Stimulated activated CD4-positive, alpha-beta T cell treated with anti-CD3 and anti-CD28 coated beads, Interleukin-12 subunit alpha, Interleukin-12 subunit beta, amount 100 ng/mL, for 4 hours (primary cell): Measurements from ENCODE around the gene PRKG1.
"Not testable (repeated sequence)": the region's sequence is repeated elsewhere in the genome, so short reads cannot be mapped to it uniquely, and the experiment has no call there.

Experiments used
- DNase-seq: peaks from one replicate; pipeline ENCODE4 v3.0.0-alpha.2; 2020

PRKG1 gene

DNA sequence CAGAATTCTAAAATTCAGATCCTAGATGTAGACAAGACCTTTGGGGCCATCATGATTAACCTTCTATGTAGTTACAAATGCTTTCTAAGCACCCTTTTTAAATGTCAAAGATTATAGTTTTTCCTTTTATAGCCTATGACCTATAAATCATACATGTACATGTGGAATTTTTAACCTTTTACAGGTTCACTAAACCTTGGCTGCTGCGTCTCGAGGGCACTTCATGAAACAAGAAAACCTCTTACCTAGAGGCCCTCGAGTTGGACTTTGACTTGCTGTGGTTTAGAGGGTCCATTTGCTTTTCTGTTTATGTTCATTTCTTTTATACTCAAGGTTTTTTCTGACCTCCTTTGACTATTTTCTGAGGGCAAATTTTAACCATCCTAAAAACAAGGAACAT is 323.0 kb downstream of the PRKG1 start:
- DNase-seq: no peak

DNA sequence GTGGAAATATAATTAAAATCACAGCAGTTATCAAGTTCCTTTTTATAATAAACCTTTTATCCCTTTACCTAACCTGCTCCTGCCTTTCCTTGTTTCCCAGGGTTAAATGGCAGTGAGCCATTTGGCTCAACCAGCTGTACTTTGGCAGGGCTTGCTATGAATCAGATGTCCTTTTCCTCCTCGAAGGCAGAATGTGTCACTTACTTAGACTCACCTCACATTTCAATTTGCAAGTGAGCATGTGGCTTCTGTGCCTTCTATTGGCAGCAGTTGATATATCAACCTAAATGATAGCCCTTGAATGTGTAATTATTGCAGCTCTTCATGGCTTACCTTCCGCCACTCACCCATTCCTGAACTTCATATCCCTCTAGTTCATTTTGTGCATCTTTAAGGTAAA is 323.4 kb downstream of the PRKG1 start:
- DNase-seq: no peak

DNA sequence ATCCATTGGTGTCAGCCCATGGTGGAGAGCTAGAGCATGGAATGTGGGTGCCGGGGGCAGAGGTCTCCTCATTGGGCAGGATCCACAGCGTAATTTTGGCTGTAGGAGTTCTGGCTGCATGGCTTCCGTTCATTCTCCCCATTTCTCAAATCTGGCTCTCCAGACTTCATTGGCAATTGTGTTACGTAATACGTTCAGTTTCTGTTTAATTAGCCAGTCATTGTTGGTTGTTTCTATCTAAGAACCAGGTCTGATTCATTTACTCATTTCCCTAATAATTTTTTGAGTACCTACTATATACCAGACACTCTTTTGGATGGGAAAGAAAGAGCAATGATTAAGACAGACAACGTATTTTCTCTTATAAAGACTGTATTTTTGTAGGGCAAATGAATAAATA is 325.6 kb downstream of the PRKG1 start:
- no peak for DNase-seq

DNA sequence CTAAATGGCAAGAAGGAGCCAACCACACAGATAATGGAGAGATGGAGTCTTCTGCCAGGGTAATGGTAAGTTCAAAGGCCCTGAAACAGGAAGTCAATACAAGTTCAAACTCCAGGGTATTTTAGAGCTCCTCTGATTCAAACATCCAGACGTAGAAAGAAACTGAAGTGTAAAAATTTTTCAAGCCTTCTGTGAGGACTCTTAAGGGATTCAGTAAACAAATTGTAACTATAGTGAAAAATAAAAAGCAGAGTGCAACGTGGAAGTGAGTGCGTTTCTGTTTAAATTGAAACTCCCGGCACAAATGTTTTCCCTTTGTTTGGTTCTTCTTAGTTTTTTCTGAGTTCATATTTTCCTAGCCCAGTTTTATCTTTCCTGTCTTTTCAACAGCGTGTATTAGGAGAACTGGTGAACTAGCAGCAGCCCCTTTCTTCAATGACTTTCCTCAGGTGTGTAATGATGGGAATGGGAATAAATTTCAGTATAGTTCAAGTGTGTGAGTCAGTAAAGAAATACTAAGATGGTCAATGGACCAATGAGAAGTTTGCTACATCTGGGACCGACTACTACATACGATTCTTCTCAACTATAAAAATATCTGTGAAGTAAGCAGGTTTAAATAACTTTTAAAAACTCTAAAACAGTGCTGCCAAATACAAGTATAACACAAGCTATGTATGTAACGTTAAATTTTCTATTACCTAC is 326.3 kb downstream of the PRKG1 start:
- no peak for DNase-seq

DNA sequence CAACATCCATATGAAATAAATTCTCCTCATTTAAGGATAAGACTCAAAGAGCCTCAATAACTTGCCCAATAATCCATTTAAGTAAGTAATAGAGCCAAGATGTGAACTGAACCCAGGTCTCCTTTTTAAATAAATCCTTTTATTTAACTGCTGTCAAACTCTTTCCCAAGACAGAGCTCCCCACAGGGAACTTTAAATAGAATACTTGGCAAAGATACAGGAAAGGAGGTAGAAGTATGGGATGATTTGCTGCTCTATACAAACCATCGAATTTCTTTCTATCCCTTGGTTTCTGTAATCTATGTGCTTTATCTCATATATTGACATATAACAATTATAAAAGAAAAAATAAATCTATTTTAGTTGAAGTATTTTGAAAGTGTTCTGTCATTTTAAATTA is 329.2 kb downstream of the PRKG1 start:
- DNase-seq: no peak

DNA sequence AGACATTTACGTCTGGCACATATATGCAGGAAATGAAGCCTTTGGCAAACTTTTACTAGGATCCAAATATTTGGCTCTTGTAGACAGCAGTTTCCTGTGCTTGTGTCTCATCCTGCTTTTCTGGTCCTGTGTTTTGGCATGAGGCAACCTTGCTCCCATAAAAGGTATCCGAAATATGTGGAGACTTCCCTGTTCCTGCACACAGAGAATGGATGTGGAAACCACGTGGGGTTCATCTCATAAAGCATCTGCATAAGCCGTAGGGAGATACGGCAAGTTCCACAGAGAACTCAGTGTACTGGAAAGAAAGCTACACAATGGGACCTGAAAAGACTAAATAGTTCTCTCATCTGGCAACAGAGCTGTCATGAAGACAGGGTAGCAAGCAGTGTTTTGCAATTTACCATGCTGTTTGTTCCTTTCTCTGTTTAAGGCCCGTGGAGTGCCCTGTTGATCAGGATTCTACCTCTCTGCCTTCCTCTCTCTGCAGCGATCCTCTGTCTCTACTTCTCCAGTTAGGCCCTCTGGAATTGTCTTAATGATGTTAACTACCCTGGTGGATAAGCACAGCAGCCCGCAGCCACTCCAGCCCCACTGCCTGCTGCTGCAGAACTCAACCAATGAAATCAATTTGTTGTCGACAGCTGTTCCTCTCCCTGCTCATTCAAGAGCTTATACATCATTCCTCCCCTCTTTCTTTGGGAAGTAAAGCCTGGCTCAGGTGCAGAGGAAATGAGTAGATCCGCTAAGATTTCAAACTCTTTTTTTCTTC is 331.5 kb downstream of the PRKG1 start:
- DNase-seq: no peak

DNA sequence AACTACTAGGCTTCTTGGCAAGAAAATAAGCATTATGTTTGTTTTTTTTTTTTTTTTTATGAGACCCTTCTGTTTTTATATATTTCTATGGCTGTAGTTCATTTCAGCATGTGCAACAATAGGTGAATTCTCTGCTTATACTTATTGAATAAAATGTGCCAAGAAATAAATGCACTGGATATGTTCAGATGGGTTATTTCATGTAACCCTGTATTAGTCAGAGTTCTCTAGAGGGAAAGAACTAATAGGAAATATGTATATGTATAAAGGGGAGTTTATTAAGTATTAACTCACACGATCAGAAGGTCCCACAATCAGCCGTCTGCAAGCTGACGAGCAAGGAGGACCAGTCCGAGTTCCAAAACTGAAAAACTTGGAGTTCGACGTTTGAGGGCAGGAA is 332.3 kb downstream of the PRKG1 start:
- DNase-seq: no peak

DNA sequence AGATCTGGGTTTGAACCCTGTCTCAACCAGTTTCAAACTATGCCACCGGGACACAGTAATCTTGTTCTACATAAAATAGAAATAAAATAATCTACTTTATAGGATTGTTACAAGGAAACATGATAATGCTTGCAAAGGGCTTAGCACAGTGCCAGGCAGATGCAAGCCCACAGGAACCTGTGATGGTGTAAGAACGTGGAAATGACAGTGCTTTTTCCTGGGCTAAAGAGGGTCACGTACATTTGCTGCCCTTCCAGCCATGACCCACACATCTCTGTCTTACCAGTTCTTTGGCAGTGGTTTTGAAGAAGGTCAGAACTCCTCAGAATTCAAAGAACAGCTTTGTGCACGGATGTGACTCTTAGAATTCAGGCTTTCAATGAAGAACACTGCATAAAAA is 342.2 kb downstream of the PRKG1 start:
- DNase-seq: no peak

DNA sequence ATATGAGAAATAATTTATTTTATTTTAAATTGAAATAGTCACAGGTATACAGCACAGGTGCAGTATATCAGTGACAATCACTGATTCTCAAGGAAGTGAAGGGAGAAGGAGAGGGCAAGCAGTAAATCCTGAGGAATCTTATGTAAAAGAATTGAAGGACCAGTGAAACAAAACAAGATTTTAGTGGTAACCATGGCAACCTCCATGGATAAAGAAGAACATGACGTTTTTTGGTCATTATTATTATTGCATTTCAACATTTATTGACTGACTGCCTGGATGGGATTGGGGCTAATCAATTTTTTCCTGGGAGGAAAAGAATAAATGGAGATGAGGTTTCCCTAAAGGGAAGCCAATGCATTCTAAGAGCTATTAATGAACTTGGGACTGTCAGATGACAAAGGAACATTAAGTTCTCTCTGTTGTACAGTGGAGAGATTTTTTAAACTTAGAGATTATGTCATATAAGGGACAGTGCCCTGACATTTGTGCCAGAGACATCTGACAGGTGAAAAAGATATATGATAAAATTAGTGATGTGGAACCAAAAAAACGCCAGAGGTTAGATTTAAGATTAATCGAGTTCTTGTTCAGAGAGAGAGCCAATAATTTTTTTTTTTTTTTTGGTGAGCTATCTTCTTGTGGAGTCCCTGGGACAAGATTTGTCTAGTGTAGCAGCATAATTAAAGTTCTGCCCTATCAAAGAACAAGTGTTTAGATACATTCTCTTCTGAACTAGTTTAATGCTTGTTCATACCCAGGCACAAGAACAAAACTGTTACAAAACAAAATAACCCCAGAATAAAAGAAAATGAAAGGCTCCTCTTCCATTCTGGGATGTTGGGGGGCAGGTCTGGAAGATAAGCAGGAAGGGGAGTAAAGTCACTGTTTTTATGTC is 345.2 kb downstream of the PRKG1 start:
- DNase-seq: no peak

DNA sequence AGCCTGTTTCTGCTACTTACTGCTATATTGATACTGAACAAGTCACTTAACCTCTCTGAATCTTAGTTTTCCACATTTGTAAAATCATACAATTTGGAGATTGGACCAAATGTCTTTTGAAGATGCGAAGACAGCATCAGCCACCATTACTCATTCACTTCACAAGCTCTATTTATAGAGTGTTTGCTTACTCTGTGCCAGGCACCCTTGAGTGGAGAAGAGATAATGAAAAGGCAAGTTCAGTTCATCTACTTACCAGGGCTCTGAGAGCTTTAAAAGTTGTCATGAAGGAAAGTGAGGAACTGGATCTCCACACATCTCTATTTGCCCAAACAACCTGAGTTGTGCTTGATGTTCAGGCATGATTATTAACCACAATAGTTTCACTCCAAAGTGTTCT is 347.6 kb downstream of the PRKG1 start:
- no peak for DNase-seq

DNA sequence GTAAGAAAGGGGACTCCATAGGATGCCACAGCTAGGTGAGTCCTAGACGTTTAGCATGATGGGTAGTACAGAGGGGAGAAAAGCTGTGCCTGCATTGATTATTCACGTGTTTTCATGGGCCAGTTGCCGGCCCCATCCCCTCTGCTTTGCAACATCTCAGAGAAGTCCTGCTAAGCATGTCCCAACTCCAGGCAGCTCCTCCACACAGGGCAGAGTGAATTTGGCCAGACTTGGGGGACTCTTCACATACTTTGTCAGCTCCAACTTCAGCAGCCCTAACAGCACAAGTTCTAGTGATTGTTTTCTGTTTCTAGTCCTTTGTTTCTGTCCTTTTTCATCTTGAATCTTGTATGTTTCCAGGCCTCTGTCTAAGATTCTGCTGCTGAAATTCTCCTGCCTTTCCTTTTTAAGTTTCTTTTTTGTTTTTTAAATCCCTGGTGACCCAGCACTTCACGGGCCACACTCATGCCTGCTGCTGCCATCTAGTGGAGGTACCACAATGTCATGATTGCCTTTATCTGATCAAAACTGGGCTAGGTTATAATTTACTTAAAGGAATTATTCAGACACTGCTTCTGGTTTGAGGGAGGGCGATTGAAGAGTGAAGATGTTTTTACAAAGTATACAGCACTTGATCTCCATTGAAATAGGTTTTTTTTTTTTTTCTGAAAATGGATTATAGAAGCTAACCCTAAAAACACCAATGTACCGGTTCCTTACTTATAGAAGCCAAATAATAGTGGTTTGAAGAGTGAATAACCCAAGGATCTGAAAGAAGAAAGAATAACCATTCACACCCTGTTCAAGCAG is 348.2 kb downstream of the PRKG1 start:
- DNase-seq: no peak

DNA sequence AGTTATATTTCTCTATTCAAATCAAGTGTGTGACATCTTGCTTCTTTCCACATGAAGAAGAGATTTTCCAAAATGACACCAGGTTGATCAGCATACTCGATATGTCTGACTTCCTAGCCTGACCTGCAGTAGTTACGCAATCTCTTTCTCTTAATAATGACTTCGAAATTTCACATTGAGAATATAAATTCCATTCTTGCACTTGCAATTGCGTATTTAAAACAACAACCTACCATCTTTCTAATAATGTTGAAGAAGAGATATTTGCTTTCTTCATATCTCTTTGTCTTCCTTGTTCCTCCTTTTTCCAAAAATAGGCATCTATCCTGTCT is 348.8 kb downstream of the PRKG1 start:
- DNase-seq: no peak

DNA sequence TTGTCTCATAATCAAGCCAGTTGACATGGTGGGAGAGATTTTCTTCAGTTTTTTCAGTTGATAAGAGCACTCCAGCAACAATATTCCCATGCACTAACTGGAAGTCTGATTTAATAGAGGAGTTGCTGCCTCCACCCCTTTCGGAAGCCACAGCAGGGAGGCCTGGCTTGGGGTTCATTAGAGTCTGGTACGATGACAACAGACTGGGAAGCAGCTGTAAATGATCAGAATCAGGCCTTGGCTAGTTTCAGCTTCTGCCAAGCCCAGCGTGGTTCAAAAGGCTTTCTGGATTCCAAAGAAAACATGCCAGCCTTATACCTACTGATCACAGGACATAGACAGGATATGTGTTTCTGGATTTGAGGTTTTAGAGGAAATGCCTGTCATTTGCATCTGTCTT is 351.1 kb downstream of the PRKG1 start:
- DNase-seq: no peak

DNA sequence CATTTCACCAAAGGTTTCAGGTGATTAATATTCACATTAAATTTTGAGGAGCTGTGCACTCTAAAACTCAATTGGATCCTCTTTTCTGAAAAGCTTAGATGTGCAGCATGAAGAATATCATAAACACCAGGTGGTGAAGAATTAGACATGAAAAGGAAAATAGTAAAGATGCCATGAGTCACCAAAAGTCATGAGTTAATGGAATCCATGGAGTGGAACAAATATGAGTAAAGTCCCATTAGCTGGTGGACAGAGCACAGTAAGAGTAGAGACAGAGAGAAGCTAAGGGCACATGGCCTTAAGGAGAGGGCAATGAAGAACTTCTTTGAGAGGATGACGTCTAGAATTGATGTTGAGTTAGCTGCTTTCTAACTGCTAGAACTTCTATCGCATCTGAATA is 353.5 kb downstream of the PRKG1 start:
- DNase-seq: no peak

DNA sequence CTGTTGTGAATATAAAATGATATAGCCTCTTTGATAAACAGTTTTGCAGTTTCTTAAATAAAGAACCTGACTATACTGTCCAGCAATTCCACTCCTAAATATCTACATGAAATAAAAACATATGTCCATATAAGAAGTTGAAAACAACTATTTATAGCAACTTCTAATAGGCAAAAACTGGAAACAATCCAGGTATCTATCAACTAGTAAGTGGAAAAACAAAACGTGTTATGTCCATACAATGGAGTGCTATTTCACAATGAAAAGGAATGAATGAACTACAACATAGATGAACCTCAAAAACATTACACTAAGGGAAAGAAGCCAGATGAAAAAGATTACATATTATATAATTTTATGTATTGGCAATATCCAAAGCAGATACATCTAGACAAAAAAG is 356.2 kb downstream of the PRKG1 start:
- no peak for DNase-seq

DNA sequence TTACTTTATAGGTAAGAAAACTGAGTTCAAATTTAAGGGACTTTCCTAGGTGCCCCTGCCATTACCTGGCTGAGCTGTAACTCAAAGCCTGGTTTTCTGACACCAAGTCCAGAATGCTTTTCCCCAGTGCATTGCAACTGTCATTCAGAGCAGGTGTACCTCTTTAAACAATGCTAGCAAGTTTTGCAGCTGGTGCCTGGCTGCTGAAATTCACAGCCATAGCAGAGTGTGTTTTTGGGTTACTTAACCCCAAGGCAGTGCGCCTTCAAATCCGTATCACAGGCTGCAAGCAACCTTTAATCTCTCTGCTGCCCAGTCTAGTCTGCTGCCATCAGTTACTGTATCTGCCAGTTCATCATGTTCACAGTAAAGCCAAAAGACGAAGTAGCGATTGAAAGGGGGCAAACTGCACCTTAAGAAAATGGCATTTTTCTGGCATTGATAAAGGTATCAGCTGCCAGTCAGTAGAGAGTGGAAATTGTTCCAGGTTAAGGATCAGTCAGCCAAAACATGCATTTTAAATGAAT is 359.7 kb downstream of the PRKG1 start:
- DNase-seq: no peak

DNA sequence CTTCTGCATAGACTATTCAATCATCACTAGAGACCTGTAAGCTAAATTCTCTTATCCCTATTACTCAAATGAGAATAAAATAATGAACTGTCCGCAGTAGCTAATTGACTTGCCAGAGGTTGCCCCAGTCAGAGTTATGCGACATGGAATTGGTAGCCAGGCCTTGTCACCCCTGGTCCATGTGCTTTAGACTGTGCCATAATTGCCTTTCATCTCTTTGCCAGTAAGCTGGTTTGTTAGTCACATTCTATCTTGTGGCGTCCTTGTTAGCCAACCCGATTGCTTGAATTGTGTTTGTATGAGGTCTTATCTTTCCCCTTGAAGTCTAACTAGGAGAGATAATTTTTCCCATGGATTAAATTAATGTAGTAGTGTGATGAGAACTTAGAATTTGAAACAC is 362.5 kb downstream of the PRKG1 start:
- DNase-seq: no peak

DNA sequence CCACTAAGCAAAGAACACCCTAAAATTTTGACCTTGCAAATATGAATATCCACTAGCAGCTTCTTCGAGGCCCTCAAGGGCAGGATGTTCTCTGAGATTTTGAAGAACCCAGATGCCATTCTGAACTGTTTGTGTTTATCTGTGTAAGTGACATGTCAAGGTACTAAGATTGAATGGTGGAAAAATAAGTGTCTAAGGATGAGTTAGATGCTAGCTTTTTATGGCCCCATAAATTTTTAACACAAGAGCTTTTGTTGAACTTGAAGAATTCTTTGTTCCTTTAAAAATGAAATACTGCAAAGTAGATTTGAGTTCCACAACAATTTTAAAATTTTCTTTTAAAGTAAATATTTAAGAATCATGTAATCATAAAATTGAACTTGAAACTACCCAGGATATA is 365.4 kb downstream of the PRKG1 start:
- no peak for DNase-seq

DNA sequence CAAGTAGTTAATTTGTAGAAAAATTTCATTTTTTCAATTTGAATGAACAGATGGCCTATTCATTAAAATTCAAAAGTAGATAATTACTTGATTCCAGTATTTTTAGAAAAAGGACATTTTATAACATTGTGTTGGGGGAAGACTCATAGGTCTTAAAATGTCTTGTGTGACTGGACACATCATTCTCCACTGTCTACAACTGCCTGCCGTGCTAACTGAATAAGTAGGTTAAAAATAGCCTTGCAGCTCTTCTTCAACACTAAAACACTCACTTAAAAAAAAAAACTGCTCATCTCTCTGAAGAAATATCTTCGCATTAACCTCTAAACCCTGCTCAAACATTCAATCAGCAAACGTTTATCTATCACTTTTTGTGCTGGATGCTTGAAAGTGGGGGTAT is 371.3 kb downstream of the PRKG1 start:
- no peak for DNase-seq

DNA sequence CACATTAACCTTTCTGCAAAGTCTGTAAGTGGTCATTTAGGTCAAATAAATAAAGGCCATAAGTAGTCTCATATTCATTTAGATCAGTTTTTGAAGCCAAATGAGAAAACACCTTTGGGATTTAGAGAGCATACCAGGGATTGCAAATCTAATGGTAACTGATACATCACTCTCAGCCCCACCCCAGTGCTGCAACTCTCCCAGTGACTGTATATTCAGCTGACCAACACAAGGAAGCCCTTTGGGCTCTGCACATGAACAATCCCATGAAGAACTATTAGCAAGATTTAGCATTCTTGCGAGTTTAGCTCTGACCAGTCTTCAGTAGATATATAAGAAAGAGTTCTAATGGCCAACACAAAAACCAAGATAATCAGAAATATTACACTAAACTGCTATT is 372.8 kb downstream of the PRKG1 start:
- no peak for DNase-seq

DNA sequence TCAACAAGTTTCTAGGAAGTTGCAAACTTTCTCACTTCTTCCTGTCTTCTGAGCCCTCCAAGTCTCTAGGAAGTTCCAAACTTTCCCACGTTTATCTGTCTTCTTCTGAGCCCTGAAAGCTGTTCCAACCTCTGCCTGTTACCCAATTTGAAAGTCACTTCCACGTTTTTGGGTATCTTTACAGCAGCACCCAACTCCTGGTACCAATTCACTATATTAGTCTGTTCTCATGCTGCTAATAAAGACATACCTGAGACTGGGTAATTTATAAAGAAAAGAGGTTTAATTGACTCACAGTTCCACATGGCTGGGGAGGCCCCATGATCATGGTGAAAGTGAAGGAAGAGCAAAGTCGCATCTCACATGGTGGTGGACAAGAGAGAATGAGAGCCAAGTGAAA is 381.5 kb downstream of the PRKG1 start:
- not testable (repeated sequence) for DNase-seq

DNA sequence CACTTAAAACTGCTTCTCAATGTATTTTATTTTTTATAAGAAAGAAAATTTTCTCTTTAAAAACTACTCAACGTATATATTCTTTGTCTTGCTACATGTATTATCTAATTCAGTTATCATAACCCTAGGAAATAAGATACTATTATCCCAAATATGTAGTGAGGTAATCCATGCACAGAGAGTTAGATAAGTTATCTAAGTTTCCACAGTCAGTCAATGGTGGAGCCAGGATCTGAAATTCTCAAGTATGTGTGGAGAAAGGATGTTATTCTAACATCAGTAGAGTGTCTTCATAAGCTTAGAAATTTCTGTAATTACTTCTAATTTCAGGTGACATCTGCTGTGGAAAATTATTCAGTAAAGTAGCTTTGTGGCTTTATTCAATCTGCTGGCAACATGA is 385.2 kb downstream of the PRKG1 start:
- no peak for DNase-seq
